Esophagus squamous epithelium (tissue), 4 donors: ENCODE results near the gene RNPEPL1.

Experiments used
- CTCF ChIP-seq, 6 experiments: fragments of 450-650 bp in 4 of 6; fragments of 200-600 bp in 2 of 6; sonication (generic) in 2 of 6; IDR thresholded peaks; one replicate each; pipeline ENCODE4 v1.5.1; 2016 to 2019; ENCODE audit warnings: antibody characterized with exemption in 6 of 6, mild to moderate bottlenecking in 4 of 6, moderate library complexity in 4 of 6
- POLR2A ChIP-seq, 4 donors: fragments of 450-650 bp; IDR thresholded peaks; one replicate each; pipeline ENCODE4 v1.6.1; 2017; ENCODE audit warnings: antibody characterized with exemption in 4 of 4, mild to moderate bottlenecking in 4 of 4, moderate library complexity in 3 of 4

DNA sequence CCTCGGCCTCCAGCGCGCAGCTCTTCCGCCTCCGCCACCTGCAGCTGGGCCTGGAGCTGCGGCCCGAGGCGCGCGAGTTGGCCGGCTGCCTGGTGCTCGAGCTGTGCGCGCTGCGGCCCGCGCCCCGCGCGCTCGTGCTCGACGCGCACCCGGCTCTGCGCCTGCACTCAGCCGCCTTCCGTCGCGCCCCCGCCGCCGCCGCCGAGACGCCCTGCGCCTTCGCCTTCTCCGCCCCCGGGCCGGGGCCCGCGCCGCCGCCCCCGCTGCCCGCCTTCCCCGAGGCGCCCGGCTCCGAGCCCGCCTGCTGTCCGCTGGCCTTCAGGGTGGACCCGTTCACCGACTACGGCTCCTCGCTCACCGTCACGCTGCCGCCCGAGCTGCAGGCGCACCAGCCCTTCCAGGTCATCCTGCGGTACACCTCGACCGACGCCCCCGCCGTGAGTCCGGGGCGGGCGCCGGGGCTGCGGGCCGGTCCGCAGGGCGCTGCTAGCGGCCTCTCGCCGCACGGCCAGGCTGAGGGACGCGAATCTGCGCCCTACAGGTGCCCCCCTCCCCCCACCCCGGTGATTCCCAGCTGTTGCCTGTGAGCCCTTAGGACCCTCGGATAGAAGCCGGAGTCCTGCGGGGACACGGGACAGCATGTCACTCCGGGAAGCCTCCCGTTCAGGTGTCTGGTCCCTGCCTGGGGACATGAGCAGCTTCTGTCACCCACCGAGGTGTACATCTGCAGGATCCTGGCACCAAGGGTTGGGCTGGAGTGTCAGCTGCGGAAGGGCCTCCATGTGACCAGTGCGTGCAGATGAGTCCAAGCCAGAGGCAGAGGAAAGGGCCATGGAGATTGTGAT is 616 bp downstream of the RNPEPL1 start:
- TF ChIP-seq CTCF (IDR thresholded peaks at IDR 0.05) (no peak), POLR2A (IDR thresholded peaks at IDR 0.05) (peak in 1 of 4 donors; percentile 11)
